ENCODE measurements around the gene SGSM1.

Gene SGSM1

GRCh38 chr22:24813861-24814770 lies 8.1 kb downstream of the SGSM1 start:
- Mint-ChIP-seq H3K4me1 (no peaks in the 10 kb centered on the region), H3K27me3 (no peaks in the 10 kb centered on the region), H3K4me3 (no peak overlapping the region), H3K9me3 (peaks cover 6% of the 10 kb centered on the region), H3K36me3 (ENCODE audit: insufficient read depth) (no peaks in the 10 kb centered on the region), H3K27ac (ENCODE audit: low read depth) (no peak overlapping the region)
- no peak for ATAC-seq (replicated peaks; ENCODE audit: extremely low read depth, poor library complexity, severe bottlenecking)
- DNase-seq (ENCODE audit: low spot score in 2 of 2): no peak

GRCh38 chr22:24816806-24817205 lies 10.8 kb downstream of the SGSM1 start:
- ATAC-seq (replicated peaks; ENCODE audit: extremely low read depth, poor library complexity, severe bottlenecking) (no peak), DNase-seq (ENCODE audit: low spot score in 2 of 2) (no peak)
- H3K4me3 Mint-ChIP-seq: no peak overlapping the region
- no peaks in the 10 kb centered on the region for H3K27me3 Mint-ChIP-seq
- H3K9me3 Mint-ChIP-seq: peaks cover 6% of the 10 kb centered on the region
- no peaks in the 10 kb centered on the region for H3K4me1 Mint-ChIP-seq
- H3K27ac Mint-ChIP-seq (ENCODE audit: low read depth): no peak overlapping the region
- H3K36me3 Mint-ChIP-seq (ENCODE audit: insufficient read depth): no peaks in the 10 kb centered on the region

GRCh38 chr22:24819487-24819886 lies 13.5 kb downstream of the SGSM1 start:
- Mint-ChIP-seq H3K9me3 (peaks cover 6% of the 10 kb centered on the region), H3K36me3 (ENCODE audit: insufficient read depth) (no peaks in the 10 kb centered on the region), H3K4me1 (no peaks in the 10 kb centered on the region), H3K27me3 (no peaks in the 10 kb centered on the region), H3K27ac (ENCODE audit: low read depth) (no peak overlapping the region), H3K4me3 (no peak overlapping the region)
- no peak for ATAC-seq (replicated peaks; ENCODE audit: extremely low read depth, poor library complexity, severe bottlenecking)
- DNase-seq (ENCODE audit: low spot score in 2 of 2): no peak

GRCh38 chr22:24819911-24820461 lies 14.0 kb downstream of the SGSM1 start:
- no peak for DNase-seq (ENCODE audit: low spot score in 2 of 2)
- Mint-ChIP-seq H3K36me3 (ENCODE audit: insufficient read depth) (no peaks in the 10 kb centered on the region), H3K27me3 (no peaks in the 10 kb centered on the region), H3K9me3 (peaks cover 4% of the 10 kb centered on the region), H3K4me3 (no peak overlapping the region), H3K27ac (ENCODE audit: low read depth) (no peak overlapping the region), H3K4me1 (no peaks in the 10 kb centered on the region)
- no peak for ATAC-seq (replicated peaks; ENCODE audit: extremely low read depth, poor library complexity, severe bottlenecking)

- H3K9me3 Mint-ChIP-seq: no peaks in the 10 kb centered on the region
- H3K27me3 Mint-ChIP-seq: no peaks in the 10 kb centered on the region
- no peak for ATAC-seq (replicated peaks; ENCODE audit: extremely low read depth, poor library complexity, severe bottlenecking)
- DNase-seq (ENCODE audit: low spot score in 2 of 2): no peak
- H3K4me1 Mint-ChIP-seq: no peaks in the 10 kb centered on the region
- no peak overlapping the region for H3K4me3 Mint-ChIP-seq
- no peak overlapping the region for H3K27ac Mint-ChIP-seq (ENCODE audit: low read depth)
- no peaks in the 10 kb centered on the region for H3K36me3 Mint-ChIP-seq (ENCODE audit: insufficient read depth)
These were observed 16.5 kb downstream of the SGSM1 start for GRCh38 chr22:24822471-24822870.

- no peak for ATAC-seq (replicated peaks; ENCODE audit: extremely low read depth, poor library complexity, severe bottlenecking)
- DNase-seq (ENCODE audit: low spot score in 2 of 2): no peak
- Mint-ChIP-seq H3K4me1 (no peaks in the 10 kb centered on the region), H3K4me3 (no peak overlapping the region), H3K27me3 (no peaks in the 10 kb centered on the region), H3K27ac (ENCODE audit: low read depth) (no peak overlapping the region), H3K36me3 (ENCODE audit: insufficient read depth) (no peaks in the 10 kb centered on the region), H3K9me3 (no peaks in the 10 kb centered on the region)
These were observed 17.8 kb downstream of the SGSM1 start for GRCh38 chr22:24823787-24824186.

- no peaks in the 10 kb centered on the region for H3K9me3 Mint-ChIP-seq
- H3K4me1 Mint-ChIP-seq: no peaks in the 10 kb centered on the region
- H3K36me3 Mint-ChIP-seq (ENCODE audit: insufficient read depth): no peaks in the 10 kb centered on the region
- no peaks in the 10 kb centered on the region for H3K27me3 Mint-ChIP-seq
- ATAC-seq (replicated peaks; ENCODE audit: extremely low read depth, poor library complexity, severe bottlenecking) (no peak), DNase-seq (ENCODE audit: low spot score in 2 of 2) (no peak)
- no peak overlapping the region for H3K4me3 Mint-ChIP-seq
- H3K27ac Mint-ChIP-seq (ENCODE audit: low read depth): no peak overlapping the region
These were observed 18.2 kb downstream of the SGSM1 start for GRCh38 chr22:24824250-24824649.

- Mint-ChIP-seq H3K36me3 (ENCODE audit: insufficient read depth) (no peaks in the 10 kb centered on the region), H3K27me3 (no peaks in the 10 kb centered on the region), H3K27ac (ENCODE audit: low read depth) (no peak overlapping the region), H3K4me1 (no peaks in the 10 kb centered on the region), H3K4me3 (no peak overlapping the region), H3K9me3 (no peaks in the 10 kb centered on the region)
- ATAC-seq (replicated peaks; ENCODE audit: extremely low read depth, poor library complexity, severe bottlenecking) (no peak), DNase-seq (ENCODE audit: low spot score in 2 of 2) (no peak)
These were observed 18.9 kb downstream of the SGSM1 start for GRCh38 chr22:24824915-24825314.

GRCh38 chr22:24826710-24827285 lies 20.8 kb downstream of the SGSM1 start:
- Mint-ChIP-seq H3K4me3 (no peak overlapping the region), H3K27ac (ENCODE audit: low read depth) (no peak overlapping the region), H3K36me3 (ENCODE audit: insufficient read depth) (no peaks in the 10 kb centered on the region), H3K4me1 (no peaks in the 10 kb centered on the region), H3K27me3 (no peaks in the 10 kb centered on the region), H3K9me3 (no peaks in the 10 kb centered on the region)
- DNase-seq (ENCODE audit: low spot score in 2 of 2) (no peak), ATAC-seq (replicated peaks; ENCODE audit: extremely low read depth, poor library complexity, severe bottlenecking) (no peak)

GRCh38 chr22:24827296-24827695 lies 21.3 kb downstream of the SGSM1 start:
- no peaks in the 10 kb centered on the region for H3K36me3 Mint-ChIP-seq (ENCODE audit: insufficient read depth)
- H3K4me3 Mint-ChIP-seq: no peak overlapping the region
- no peaks in the 10 kb centered on the region for H3K4me1 Mint-ChIP-seq
- H3K27me3 Mint-ChIP-seq: no peaks in the 10 kb centered on the region
- DNase-seq (ENCODE audit: low spot score in 2 of 2) (no peak), ATAC-seq (replicated peaks; ENCODE audit: extremely low read depth, poor library complexity, severe bottlenecking) (no peak)
- no peaks in the 10 kb centered on the region for H3K9me3 Mint-ChIP-seq
- H3K27ac Mint-ChIP-seq (ENCODE audit: low read depth): no peak overlapping the region

- Mint-ChIP-seq H3K36me3 (ENCODE audit: insufficient read depth) (no peaks in the 10 kb centered on the region), H3K27me3 (no peaks in the 10 kb centered on the region), H3K9me3 (no peaks in the 10 kb centered on the region), H3K4me3 (no peak overlapping the region), H3K4me1 (no peaks in the 10 kb centered on the region), H3K27ac (ENCODE audit: low read depth) (no peak overlapping the region)
- no peak for DNase-seq (ENCODE audit: low spot score in 2 of 2)
- no peak for ATAC-seq (replicated peaks; ENCODE audit: extremely low read depth, poor library complexity, severe bottlenecking)
These were observed 24.4 kb downstream of the SGSM1 start for GRCh38 chr22:24830205-24830979.

GRCh38 chr22:24831687-24832086 lies 25.7 kb downstream of the SGSM1 start:
- DNase-seq (ENCODE audit: low spot score in 2 of 2): no peak
- H3K36me3 Mint-ChIP-seq (ENCODE audit: insufficient read depth): no peaks in the 10 kb centered on the region
- H3K27me3 Mint-ChIP-seq: no peaks in the 10 kb centered on the region
- no peak overlapping the region for H3K4me3 Mint-ChIP-seq
- H3K27ac Mint-ChIP-seq (ENCODE audit: low read depth): no peak overlapping the region
- no peaks in the 10 kb centered on the region for H3K9me3 Mint-ChIP-seq
- no peaks in the 10 kb centered on the region for H3K4me1 Mint-ChIP-seq
- no peak for ATAC-seq (replicated peaks; ENCODE audit: extremely low read depth, poor library complexity, severe bottlenecking)
